ENCODE data around the gene HOXD4.

HOXD4 gene

DNA sequence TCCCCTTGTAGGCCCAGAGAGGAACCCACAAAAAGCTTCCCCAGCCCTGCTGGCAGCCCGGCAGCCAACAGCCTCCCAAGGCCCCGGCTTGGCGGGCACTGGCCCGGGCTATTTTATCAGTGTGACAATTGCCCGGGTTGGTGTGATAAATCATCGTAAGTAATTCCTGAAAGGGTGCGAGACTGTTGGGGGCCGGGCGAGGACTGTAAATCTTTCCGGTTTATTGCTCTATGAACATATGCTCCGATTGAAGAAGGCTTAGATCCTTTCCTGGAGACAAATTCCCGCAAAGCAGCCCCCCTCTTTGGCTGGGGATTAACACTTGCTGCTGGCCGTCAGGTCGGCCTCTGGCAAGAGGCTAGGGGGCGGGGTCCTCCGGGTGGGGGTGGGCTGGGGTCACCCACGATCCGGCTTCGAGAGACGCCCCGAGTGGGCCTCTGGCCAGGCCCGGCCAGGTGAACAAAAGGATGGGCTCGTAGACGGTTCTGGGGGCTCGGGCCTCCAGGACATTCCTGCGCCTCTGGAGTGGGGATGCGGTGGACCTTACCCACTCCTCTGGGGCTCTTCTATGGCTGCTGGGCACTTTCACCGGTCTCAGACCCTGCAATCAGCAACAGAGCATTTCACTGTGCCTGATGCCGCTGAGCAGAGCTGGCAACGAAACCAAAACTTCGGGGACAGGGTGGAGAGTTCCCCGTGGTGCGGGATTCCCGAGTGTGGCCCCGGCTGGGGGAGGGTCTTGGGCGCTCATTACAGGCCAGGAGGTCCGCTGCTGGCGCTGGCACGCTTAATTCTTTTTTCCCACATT lies 7.7 kb downstream of the HOXD4 start:
- DNase-seq: no peak

GRCh38 chr2:176159663-176160250 lies 8.4 kb downstream of the HOXD4 start:
- DNase-seq: no peak

- no peak for DNase-seq
These were observed 9.1 kb downstream of the HOXD4 start for GRCh38 chr2:176160251-176160985.

- no peak for DNase-seq
These were observed 9.9 kb downstream of the HOXD4 start for GRCh38 chr2:176160986-176161824.

- no peak for DNase-seq
These were observed 10.7 kb downstream of the HOXD4 start for GRCh38 chr2:176161825-176162626.

DNA sequence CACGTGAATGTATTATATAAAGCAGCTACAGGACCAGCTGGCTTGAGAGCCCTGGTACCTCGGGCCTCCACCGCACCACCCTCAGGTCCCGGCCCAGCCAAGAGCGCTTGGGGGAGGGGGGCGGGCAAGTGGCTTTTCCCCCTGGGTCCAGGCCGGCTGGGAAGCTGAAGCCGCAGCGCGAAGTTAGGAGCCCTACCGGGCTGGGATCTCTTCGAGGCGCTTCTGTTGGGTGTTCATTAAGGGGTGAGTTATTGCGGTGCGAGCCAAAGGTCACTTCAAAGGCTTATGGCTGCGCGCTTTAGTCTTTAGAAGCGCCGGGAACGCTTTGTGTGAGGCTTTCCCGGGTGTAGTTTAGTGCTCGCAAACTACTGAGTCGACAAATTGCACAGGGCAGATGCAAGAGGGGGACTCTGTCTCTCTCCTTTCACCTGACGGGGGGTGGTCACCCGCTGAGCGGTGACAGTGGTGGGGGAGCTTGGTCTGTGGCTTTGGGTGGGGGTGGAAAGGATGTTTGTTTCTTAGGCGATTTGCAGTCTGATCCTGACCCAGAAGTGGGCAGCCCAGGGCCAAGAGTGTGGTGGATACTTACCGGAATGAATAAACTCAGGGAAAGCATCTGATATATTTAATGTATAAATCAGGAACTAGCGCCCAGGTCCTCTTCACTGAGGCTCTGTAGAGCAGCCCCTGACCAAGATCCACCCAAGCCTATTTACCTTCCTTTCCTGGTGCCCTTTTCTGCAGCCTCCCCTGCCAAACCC lies 11.7 kb downstream of the HOXD4 start:
- no peak for DNase-seq

DNA sequence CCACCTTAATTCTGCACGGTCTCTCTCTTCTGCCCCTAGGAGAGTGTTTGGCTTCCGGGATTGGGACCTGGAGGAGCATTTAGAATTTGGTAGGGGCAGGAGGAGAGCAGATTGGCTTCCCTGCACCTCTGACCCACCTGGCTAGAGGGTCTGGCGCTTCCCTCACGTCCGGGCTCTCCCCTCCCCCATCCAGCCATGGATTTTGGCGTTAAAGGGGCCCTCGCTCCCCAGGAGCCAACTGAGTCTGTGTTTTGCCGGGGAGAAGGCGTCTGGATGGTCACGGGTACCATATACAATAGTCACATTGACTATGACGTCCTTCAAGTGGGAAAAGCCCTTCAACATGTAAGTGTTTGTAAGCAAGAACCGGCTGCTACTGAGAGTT lies 12.3 kb downstream of the HOXD4 start:
- no peak for DNase-seq

GRCh38 chr2:176164201-176164600 lies 12.9 kb downstream of the HOXD4 start:
- DNase-seq: no peak

DNA sequence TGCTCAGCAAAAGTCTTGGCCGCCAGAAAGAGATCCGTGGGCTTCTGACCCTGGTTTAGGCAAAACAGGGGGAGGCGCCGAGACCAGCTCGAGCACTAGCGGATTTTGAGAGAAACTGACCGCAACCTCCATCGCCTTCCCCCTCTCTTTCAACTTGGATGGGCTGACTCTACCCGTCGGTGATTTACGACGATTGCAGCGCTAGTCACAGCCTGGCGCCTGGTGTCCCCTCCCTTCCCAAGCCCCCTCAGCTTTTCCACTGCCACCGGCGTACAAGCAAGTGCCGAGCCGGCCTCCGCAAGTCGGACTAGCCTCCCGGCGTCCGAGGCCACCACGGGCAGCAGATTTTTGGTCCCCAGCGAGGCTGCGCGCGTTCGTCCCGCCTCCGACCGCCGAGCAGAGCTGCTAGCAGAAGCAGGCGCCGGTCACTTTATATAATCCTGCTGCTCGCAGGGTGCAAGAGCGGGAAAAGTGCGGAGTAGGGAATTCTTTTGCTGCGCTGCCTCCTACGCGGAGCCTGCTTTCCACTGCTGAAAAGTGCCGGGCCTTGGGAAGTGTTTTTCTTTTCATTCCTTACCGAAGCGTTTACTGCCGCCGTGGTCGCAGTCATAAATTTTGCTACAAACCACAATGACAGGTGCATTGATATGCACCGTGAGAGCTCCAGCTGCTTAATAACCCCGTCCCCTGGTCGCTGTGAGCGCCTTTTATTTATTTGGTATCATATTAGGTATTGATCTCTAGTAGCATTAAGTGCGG lies 13.4 kb downstream of the HOXD4 start:
- DNase-seq: no peak

GRCh38 chr2:176165370-176166050 lies 14.2 kb downstream of the HOXD4 start:
- DNase-seq: no peak

GRCh38 chr2:176166272-176166671 lies 14.9 kb downstream of the HOXD4 start:
- no peak for DNase-seq

DNA sequence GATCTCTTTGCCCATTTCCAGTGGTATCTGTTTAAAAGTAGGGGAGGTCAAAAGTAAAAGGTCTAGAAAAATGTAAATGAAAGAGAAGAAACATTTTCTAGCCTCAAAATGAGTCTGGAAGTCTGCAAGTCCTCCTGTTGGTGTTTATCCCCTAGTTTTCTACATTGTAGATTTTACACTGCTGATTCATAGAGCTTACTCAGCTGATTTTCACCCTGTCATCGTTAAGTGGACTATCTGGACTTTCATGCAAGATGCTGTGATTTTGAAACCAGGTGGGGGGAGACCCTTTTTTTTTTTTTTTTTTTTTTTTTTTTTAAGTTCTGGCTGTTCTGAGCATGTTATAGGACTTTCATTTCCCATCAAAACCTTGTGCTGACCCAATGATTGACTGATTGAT lies 16.0 kb downstream of the HOXD4 start:
- DNase-seq: no peak

DNA sequence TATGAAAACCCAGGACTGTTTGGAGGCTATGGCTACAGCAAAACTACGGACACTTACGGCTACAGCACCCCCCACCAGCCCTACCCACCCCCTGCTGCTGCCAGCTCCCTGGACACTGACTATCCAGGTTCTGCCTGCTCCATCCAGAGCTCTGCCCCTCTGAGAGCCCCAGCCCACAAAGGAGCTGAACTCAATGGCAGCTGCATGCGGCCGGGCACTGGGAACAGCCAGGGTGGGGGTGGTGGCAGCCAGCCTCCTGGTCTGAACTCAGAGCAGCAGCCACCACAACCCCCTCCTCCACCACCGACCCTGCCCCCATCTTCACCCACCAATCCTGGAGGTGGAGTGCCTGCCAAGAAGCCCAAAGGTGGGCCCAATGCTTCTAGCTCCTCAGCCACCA lies 17.8 kb downstream of the HOXD4 start:
- no peak for DNase-seq

GRCh38 chr2:176169711-176170110 lies 18.4 kb downstream of the HOXD4 start:
- no peak for DNase-seq

DNA sequence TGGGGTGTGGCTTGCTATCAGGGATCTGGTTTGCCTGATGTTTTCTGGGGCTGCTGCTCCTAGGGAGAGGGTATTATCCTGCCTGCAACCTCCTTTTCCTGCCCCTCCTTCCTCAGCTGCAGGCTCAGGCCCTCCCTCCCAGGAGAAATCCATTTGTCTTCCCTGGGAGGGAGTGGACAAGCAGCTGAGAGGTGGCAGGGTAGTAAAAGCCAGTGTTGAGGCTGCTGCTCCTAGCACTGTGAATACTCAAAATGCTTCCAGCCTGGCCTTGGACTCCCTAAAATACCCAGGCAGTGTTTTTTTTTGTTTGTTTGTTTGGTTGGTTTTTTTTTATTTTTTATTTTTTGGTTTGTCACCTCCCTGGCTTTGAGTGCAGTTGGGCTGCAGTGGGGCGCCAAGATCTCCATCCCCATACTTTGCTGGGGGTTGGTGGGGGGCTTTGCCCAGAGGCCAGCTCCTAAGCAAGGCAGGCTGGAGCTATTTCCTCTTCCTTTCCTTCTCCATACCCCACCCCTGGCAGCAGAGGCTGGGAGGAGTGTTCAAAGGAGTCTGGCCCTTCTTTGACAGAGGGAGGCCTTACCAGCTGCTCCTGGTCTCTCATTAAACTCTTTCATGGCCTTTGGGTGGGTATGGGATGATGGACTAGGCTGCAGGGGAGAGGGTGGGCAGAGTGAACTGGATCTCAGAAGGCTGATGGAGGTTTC lies 19.4 kb downstream of the HOXD4 start:
- no peak for DNase-seq

- DNase-seq: no peak
These were observed 20.1 kb downstream of the HOXD4 start for GRCh38 chr2:176171351-176172006.

- no peak for DNase-seq
These were observed 20.9 kb downstream of the HOXD4 start for GRCh38 chr2:176172007-176172894.
